GM12872 (cell line): Measurements from ENCODE around the gene LUZP1.

ENCODE experiments used
- CTCF ChIP-seq: IDR thresholded peaks from 3 replicates; pipeline ENCODE4 v1.5.1; 2011; ENCODE audit warnings: low read depth, mild to moderate bottlenecking, low read length, moderate library complexity; ENCODE audit not compliant: insufficient read depth

LUZP1 gene

GRCh38 chr1:23184212-23184934 lies 15.7 kb upstream of the LUZP1 start:
- TF ChIP-seq CTCF: peak; percentile 62

GRCh38 chr1:23179862-23180261 lies 11.2 kb upstream of the LUZP1 start:
- TF ChIP-seq CTCF: no peak

DNA sequence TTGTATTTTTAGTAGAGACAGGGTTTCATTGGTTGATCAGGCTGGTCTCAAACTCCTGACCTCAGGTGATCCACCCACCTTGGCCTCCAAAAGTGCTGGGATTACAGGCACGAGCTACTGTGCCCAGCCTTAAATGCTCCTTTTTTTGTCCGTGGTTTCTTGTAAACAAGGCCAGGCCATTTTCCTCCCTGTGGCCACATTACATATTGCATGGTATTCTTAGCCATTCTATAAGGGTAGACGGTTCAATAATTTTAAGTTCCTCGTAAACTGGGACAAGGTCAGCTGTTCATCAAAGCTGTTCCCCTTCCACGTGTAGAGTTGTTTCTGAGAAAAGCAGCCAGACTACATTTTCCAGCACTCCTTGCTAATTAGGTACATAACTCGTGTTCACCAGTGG lies 10.3 kb upstream of the LUZP1 start:
- peak; percentile 42; the same call in 1 of the 3 replicates for TF ChIP-seq CTCF

GRCh38 chr1:23178414-23178813 lies 9.8 kb upstream of the LUZP1 start:
- no peak for TF ChIP-seq CTCF

GRCh38 chr1:23177438-23178380 lies 9.1 kb upstream of the LUZP1 start:
- peak; percentile 11; the same call in 1 of the 3 replicates for TF ChIP-seq CTCF

DNA sequence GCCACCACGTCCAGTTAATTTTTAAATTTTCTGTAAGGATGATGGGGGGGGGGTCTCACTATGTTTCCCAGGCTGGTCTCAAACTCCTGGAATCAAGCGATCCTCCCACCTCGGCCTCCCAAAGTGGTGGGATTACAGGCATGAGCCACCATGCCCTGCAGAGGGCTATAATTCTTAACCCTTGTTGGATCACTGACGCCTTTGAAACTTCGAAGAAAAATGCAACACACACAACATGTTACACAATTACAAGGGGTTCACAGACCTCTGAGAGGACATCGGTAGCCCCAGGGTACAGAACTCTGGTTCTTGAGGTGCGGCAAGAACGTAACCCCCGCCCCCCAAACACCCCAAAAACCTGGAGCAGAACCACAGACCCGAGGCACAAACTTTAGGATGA lies 8.4 kb upstream of the LUZP1 start:
- no peak for TF ChIP-seq CTCF

DNA sequence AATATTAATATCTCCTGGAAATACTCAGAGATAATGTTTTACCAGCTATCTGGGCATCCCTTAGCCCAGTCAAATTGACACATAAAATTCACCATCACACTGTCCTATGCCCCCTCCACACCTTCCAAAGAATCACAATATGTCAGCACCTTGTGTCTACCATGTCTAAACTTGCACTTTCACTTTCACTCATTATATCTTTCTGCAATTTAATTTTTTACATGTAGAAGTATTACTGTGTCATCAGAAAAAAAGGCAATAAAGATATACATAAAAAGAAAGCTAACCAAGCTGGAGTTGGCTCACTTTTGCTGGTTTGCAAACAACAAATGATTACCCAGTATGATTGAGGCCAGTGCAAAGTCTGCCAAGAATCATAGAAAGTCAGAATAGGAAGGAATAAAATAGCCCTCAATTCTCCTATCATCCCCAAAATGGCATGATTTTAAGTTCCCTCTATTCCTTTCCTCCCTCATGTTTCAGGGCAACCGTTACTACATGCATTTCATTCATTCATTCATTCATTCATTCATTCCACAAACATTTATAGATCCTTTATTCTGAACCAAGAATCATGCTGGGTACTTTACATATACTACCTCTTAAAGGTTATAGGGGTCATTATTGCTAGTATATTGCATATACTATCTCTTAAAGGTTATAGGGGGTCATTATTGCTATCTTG lies 5.9 kb upstream of the LUZP1 start:
- TF ChIP-seq CTCF: no peak
